Astrocyte of the cerebellum (primary cell): ENCODE results near the gene DCUN1D3.

Experiments
- DNase-seq: peaks from one replicate; pipeline ENCODE4 v3.0.0-alpha.2; 2011; ENCODE audit warnings: low read depth
- H3K4me3 ChIP-seq: 2 replicates; pipeline ENCODE4 v1.5.1; 2011; ENCODE audit warnings: mild to moderate bottlenecking, low read depth, low read length, moderate library complexity
- CTCF ChIP-seq: IDR thresholded peaks from 2 replicates; pipeline ENCODE4 v1.5.1; 2012; ENCODE audit warnings: low read length, low read depth, moderate library complexity, mild to moderate bottlenecking; ENCODE audit errors: missing control alignments
- in situ Hi-C: cut with HindIII; loops from 2 replicates; pipeline ENCODE4 v1.10.0; 2017; ENCODE audit warnings: low sequenced_read_pairs

The DCUN1D3 gene

DNA sequence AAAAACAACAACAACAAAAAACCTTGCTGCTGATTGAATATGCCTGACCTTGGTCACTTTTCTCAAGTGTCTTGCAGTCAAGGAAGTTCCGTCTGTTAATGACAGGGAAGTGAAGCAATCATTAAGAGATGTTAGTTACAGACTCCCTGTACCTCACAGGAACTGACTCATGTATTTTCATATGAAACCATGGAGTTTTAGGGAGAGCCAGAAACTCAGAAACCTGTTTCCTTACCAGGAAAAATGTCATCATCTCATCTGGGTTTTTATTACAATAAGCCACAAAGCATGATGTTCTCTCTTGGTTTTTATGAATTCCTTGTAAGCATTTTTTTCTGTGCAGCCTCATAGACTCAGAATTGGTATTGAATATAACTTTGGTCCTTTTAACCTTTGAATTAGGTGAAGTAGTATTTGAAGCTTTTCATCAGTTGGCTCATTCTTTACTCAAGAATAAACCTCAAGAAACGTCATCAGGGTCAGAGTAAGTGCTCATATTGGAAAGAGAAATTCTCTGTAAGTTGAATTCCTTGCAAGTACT lies 10.7 kb upstream of the DCUN1D3 start:
- no peak overlapping the region for H3K4me3 ChIP-seq
- in situ Hi-C loops, result no loop called here
- TF ChIP-seq CTCF, result no peak
- peak; percentile 82 for DNase-seq

DNA sequence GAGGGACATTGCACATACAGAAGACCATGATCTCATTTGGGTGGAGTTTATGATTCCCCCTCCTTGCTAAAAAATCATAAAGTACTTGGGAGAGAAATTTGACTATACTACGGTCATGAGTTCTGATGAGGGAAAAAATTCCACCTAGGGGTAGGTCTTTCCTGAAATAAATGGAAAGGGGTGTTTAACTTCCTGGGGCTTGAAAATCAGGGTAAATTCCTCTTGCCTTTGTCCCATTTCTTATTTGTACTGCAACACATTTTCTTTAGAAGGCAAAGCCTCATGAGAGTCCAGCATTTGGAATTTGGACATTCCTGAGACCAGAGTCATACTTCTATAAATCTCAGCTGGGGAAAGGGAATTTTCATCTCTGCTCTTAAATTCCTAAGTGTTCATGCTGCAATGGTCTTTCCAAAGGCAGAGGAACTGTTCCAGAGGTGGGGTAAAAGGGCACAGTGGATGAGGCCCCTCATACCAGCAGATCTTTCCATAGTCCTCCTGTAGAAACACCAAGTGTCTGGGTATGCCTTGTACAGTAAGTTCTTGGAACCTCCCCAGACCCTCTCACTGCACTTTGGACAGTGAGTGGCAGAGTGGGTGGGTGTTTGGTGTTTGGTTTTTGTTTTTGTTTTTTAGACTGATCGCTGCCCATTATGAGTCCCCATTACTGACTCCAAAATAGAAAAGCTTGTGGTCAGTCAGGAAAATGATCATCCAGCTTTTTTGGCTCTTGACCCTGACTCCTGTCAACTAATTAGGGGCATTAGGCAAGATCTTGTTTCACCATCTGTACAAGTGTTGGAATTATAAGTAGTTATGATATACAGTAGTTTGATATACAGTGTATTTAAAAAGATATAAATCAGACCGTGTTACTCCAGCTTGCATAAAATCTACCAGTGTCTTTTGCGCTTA lies 6.4 kb upstream of the DCUN1D3 start:
- no peak overlapping the region for H3K4me3 ChIP-seq
- DNase-seq, result peak; percentile 77
- no peak for TF ChIP-seq CTCF
- in situ Hi-C loops, result loop anchor here (5.0 kb wide), 1 partner anchor 54 kb away; no protein-coding TSS in a partner anchor

- no peak overlapping the region for H3K4me3 ChIP-seq
- in situ Hi-C loops, result loop anchor here (5.0 kb wide), 1 partner anchor 53 kb away; no protein-coding TSS in a partner anchor
- no peak for DNase-seq
- no peak for TF ChIP-seq CTCF
Observed at GRCh38 chr16:20905576-20905975, 5.4 kb upstream of the DCUN1D3 start.

DNA sequence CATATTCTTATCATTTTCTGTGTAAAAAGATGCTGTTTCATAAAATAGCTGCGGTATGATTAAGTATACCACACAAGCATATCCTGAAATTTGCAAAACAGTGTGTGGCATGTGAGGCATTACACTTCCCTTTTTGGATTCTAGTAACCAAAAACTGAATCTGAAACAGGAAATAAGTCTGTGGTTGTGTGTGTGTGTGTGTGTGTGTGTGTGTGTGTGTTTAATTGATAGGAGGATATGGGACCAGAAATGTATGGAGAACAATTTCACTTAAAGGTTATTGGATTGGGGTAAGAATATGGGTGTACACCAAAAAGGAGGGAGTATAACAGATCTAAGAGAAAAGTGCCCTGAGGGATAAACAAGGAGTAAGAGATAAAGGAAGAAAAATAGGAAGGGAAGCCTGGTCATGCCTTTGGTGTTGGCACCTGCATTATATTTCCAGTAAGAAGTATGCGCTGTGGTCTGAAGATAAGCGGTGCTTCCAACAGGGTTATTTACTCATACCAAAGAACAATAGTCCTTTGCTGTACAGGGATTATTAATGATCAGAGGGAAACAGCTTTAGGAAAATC lies 4.4 kb upstream of the DCUN1D3 start:
- in situ Hi-C loops, result loop anchor here (5.0 kb wide), 1 partner anchor 52 kb away; no protein-coding TSS in a partner anchor
- peak; percentile 82 for DNase-seq
- no peak overlapping the region for H3K4me3 ChIP-seq
- TF ChIP-seq CTCF, result no peak

GRCh38 chr16:20903899-20904506 lies 3.8 kb upstream of the DCUN1D3 start:
- TF ChIP-seq CTCF, result no peak
- in situ Hi-C loops, result no loop called here
- H3K4me3 ChIP-seq, result no peak overlapping the region
- no peak for DNase-seq
